CD1c-positive myeloid dendritic cell (primary cell): Measurements from ENCODE around the gene STX18.

ENCODE experiments used
- DNase-seq: peaks from one replicate; pipeline ENCODE4 v3.0.0-alpha.2; 2016; ENCODE audit errors: extremely low spot score

The STX18 gene

DNA sequence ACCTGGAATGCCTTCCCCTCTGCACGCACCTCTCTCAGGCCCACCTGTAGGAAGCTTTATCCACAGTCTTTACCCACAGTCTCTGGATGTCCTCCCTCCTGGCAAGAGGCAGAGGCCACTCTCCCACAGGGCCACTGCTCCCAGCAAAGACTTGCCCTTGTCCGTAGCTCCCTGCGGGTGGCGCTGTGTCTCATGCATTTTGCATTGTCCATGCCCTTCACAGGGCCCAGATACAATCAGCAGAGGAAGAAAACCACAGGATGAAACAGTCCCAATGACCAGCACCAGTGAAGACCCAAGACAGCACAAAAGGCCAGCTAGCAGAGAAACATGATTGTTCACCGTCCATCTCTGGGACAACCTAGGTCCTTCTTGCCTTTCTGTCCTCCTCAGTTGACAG lies 157.0 kb downstream of the STX18 start:
- no peak for DNase-seq

GRCh38 chr4:4383085-4383484 lies 158.8 kb downstream of the STX18 start:
- no peak for DNase-seq

DNA sequence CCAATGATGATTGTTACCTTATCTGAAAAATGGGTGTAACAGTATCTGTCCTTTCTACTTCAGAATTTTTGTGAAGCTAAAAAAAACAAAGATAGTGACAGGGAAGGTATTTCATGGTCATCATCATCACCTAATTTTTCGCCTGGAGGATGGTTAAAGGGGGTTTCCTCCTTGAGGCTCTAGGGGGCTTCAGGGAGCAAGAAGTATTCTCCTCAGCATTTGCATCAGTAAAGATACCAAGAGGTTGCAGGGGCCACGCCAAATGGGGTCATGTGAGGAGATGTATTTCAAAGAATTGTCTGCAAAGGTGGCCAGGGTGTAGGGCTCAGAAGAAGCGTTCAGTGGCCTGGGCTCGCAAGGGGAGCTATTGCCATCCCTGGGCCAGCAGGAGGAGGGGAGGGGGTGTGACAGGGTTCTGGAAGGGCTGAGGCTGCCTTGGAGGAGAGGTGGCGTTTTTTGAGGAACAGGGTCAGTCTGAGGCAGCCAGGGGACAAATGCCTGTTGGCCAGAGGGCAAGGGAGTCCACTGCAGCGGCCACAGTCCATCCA lies 162.2 kb downstream of the STX18 start:
- DNase-seq, result no peak

DNA sequence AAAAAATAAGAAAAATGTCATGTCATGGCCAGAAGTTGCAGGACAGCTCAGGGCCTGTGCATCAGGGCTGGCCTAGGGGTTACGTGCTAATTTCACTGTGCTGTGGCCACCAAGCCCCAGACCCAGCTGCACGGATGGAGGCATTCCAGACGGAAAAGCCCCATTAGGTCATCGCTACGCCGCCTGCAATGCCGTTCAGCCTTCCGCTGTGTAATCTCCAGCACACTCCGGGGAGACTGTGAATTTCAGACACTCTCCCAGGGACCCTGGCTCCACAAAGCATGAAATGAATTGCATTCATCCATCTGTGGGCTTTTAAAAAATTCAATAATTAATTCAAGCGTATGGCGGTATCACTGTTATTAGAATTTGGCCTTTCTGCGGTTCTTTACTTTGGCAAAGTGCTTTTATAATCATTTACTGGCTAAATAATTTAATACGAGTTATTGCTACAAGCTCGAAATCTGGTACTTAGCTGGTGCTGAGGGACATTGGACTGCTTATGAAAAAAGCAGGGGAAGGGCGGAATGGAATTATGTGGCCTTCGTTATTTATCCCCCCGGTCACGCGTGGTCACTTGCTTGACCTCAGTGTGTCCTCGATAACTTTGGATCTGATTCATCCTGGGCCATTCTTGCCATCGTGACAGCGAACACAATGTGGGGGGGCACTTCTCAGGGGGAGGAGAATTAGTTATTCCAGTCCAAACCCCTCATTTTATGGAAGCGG lies 164.0 kb downstream of the STX18 start:
- DNase-seq, result no peak

- no peak for DNase-seq
Measured at GRCh38 chr4:4377191-4377590, 164.7 kb downstream of the STX18 start.

- no peak for DNase-seq
Measured at GRCh38 chr4:4376074-4376473, 165.8 kb downstream of the STX18 start.

DNA sequence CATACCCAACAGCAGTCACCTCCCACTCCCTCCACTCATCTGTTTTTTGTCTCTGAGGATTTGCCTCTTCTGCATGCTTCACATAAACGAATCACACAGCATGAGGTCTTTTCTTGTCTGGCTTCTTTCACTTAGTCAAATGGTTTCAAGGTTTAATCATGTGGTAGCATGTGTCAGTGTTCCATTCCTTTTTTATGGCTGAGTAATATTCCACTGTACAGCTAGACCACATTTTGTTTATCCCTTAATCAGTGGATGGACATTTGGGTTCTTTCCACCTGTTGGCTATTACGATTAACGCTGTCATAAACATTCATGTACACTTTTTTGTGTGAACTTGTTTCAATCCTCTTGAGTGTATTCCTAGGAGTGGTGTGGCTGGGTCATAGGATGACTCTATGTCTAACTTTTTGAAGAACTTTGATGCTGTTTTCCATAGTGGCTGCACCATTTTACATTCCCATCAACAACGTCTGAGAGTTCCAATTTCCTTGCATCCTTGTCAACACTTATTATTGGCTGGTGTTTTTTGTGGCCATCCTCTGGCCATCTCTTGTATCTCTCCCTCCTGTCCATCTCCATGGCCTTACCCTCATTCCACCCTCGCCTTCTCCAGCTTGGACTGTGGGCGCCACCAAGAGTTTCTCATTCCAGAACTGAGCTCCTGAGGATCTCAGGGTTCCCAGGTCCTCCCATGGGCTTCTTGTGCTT lies 167.3 kb downstream of the STX18 start:
- no peak for DNase-seq
